Suppressor macrophage (primary cell): ENCODE data around the gene ZRANB1.
"Not testable (repeated sequence)": the region's sequence is repeated elsewhere in the genome, so short reads cannot be mapped to it uniquely, and the experiment has no call there.

Source experiments
- DNase-seq, 4 experiments: peaks; one replicate each; pipeline ENCODE4 v3.0.0-alpha.2; 2020 to 2022
- total RNA-seq, 17 experiments: gene quantifications; one replicate each; lab custom pipeline; 2026; ENCODE audit warnings: mixed read lengths in 6 of 17, inconsistent platforms in 3 of 17; lab: John Stamatoyannopoulos, UW

ZRANB1 gene
- 18.5 to 42.5 (median 26.8) reads per million in 17 experiments for total RNA-seq

DNA sequence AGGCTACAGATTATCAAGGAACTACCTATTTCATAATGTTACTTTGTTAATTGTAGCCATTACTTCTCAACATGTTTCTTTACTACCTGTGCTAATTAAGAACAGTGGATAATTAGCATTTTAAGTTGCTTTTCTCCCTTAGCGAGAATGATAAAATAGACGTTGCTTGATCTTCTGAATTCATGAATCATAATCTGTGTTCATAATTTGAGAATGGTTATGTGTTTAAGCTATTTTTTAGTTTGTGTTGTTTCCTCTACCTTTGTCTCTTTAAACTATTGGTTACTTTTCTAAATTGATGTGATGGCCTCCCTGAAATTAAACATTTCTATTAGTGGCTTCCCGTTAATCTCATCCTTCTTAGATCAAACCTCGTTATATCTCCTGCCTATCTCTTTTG lies at the start of gene ZRANB1:
Gene ZRANB1 (plus strand): TSS at position 301 of the 400 bp plus-strand sequence. CDS start 371 bp downstream, outside the sequence.
- no peak for DNase-seq

DNA sequence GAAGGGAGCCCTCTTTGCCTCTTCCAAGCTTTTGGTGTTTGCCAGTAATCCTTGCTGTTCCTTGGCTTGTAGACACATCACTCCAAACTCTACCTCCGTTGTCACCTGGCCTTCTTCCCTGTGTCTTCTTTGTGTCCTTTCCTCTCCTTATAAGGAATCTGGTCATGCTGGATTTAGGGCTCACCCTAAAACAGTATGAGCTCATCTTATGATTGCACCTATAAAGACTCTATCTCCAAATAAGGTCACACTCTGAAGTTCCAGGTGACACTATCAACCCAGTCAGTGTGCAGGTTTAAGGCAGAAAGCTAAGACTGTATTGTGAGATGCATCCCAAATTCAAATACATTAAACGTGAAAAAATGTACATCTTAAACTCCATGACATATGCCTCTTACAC lies 49.0 kb upstream of the ZRANB1 start:
- DNase-seq = no peak

- DNase-seq = no peak
Measured at GRCh38 chr10:124894569-124895215, 47.2 kb upstream of the ZRANB1 start.

- DNase-seq = no peak
Measured at GRCh38 chr10:124896751-124897150, 45.2 kb upstream of the ZRANB1 start.

DNA sequence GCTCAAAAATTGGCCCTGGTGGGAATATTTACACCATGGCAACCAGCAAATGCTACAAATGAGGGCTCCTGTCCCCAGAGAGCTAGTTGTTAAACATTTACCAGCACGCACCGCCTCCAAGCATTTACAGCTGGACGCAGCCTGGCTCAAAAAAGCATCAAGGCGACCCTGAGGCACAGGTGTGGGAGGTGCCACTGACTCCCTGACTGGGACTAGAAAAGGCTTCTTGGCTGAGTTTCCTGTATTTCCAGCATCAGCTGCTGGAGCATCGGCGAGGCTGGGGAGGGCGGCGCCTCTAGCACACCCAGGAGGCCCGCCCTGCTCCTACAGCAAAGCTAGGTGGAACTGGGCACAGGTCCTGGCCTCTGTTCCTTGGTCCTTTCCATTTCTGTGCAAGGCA lies 43.5 kb upstream of the ZRANB1 start:
- DNase-seq = no peak

DNA sequence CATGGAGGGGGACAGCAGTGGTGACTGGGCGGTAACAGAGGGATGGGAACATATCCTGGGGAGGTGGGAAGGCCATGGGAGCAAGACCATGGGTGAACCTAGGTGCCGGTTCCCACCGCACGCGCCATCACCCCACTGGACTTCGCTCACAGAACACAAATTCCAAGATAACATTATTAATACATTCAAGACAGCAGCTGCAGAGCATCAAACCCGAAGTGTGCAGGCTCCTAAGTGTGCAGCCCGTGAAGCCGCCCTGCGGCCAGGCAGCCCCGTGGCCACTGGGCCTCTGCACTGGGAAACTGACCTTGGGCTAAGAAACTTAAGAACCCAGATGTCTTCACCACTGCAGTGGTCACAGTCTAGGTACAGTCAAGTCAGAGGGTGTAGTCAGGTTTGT lies 42.8 kb upstream of the ZRANB1 start:
- no peak for DNase-seq

- DNase-seq = no peak
Measured at GRCh38 chr10:124902462-124902861, 39.5 kb upstream of the ZRANB1 start.

- DNase-seq = no peak
Measured at GRCh38 chr10:124903111-124903510, 38.8 kb upstream of the ZRANB1 start.

- no peak for DNase-seq
Measured at GRCh38 chr10:124904796-124905195, 37.1 kb upstream of the ZRANB1 start.

GRCh38 chr10:124906551-124907001 lies 35.3 kb upstream of the ZRANB1 start:
- DNase-seq = no peak

DNA sequence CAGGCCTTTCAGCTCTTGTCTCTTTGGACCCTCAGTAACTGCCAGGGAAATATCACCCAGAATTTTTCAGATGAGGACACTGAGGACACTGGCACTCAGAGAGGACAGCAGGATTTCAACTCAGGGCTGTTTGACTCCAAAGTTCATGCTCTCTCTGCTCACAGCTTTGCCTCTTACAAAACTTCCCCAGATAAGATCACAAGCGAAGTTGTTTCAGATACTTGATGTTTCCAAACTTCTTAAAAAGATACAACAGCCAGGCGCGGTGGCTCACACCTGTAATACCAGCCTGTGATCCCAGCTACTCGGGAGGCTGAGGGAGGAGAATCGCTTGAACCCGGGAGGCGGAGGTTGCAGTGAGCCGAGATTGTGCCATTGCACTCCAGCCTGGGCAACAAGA lies 32.4 kb upstream of the ZRANB1 start:
- DNase-seq = no peak

DNA sequence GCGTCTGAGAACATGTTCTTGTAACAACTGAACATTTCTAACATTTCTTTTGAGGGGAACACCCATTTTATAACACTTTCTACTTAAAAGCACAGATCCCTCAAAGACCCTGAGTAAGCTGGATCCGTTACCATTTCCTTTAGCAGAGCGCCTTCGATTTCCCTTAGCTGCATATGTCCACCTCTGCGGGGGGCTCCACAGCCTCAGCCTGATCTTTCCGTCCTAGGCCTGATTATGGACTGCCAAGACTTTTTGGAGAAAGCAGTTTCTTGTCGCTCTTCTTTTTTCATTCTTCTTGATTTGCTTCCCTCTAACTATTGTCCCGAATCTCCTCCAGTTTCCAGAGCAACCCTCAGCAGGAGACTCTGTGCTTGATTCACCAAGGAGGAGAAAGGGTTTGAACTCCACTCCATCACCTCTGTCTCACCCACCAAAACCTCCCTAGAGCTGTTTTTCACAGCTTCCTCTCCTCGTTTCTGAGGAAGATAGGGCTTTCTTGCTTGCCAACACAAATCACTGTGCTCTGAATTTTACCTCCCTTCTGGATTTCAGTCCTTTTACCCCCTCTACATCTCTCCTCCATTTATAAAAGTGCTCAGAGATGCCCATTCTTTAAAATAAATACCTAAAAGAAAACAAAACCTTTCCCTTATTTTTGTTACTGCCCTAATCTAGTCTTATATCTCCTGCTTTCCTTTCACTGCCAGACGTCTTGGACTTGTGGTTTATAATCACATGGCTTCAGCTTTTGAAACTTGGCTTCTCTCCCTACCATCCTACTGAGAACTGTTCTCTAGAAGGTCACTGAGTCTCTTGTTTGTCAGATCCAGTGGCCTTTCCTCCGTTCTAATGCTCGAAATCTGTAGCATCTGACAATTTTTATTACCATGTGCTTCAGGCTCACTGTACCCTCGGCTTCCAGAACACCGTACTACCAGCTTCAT lies 30.5 kb upstream of the ZRANB1 start:
- peak; percentile 42 to 64 (median 58) for DNase-seq

GRCh38 chr10:124912101-124912886 lies 29.6 kb upstream of the ZRANB1 start:
- peak; percentile 62 to 79 (median 70) for DNase-seq

- DNase-seq = no peak
Measured at GRCh38 chr10:124913167-124913566, 28.8 kb upstream of the ZRANB1 start.

DNA sequence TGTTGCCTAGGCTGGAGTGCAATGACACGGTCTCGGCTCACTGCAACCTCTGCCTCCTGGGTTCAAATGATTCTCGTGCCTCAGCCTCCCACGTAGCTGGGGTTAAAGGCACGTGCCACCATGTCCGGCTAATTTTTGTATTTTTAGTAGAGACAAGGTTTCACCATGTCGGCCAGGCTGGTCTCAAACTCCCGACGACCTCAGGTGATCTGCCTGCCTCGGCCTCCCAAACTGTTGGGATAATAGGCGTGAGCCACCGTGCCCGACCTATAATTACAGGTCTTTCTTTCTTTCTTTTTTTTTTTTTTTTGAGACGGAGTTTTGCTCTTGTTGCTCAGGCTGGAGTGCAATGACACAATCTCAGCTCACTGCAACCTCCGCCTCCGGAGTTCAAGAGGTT lies 27.5 kb upstream of the ZRANB1 start:
- DNase-seq = not testable (repeated sequence)

- peak in 3 of 4 experiments; percentile 13 to 33 (median 18) for DNase-seq
Measured at GRCh38 chr10:124916098-124916584, 25.8 kb upstream of the ZRANB1 start.

DNA sequence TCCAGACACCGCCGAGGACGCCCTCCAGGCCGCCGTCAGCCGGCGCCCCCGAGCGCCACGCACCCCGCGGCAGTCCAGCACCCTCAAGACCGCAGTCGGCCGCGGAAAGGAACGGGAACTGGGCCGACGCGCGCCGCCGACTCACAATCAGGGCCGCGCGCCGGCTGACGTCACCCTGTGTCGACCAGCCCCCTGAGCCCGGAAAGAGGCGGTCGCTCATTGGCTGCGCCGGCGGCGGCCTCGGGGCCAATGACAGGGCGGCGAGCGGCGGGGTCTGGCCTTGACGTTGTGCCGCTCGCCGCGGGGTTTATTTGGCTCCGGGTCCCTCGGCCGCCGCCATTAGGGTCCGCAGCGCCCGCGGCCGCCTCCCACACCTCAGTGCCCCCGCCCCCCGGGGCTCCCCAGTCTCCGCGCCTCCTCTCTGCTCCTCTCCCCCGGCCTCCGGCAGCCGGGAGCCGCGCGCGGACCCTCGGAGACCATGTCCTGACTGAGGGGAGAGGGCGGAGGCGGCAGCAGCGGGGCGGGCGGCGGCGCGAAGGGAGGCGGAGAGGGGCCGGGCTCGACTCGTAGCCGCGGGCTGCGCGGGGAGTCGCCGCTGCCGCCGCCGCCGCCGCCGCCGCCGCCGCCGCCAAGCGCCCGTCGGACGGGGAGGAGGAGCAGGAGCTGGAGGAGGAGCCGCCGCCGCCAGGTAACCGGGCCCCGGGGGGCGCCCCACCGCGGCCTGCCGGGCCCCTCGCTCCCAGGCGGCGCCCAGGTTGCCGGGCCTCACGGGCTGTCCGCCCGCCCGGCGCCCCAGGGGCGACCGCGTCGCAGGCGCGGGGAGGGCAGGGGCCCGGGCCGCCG lies 25.1 kb upstream of the ZRANB1 start:
- peak; percentile 99 to 100 (median 100) for DNase-seq

DNA sequence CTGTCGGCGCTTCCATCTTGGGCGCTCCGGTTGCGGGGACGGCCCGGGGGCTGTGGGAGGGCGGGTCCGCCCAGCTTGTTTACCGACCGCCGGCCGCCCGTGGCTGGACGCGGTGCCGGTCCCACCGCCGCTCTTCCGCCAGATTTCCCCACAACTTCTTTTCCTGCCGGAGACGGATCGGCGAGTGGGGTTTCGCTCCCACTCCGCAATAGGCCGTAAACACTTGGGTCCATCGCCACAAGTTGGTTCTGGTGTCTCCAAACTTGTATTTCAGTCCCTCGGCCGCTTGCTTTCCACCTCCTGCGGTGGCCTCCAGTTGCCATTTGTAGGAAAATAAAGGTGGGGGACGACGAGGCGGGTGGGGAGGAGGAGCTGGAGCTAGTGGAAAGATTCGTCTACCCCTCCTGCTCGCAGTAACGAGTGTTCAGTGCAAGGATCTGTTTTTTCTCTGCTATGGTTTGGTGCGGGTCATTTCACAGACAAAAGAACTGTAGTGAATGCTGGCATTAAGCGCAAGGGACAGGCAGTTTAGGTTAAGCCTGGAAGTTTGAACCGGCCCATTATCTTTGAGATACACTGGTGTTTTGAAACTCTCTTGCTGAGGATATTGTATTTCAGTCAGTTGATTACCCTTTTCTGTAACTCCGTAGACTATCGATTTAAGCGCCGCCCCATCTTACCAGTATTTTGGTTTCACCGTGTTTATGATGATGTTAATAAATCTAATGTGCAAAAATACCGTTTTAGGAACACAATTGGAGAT lies 24.3 kb upstream of the ZRANB1 start:
- DNase-seq = peak; percentile 42 to 69 (median 47)

- DNase-seq = no peak
Measured at GRCh38 chr10:124918191-124918830, 23.6 kb upstream of the ZRANB1 start.

DNA sequence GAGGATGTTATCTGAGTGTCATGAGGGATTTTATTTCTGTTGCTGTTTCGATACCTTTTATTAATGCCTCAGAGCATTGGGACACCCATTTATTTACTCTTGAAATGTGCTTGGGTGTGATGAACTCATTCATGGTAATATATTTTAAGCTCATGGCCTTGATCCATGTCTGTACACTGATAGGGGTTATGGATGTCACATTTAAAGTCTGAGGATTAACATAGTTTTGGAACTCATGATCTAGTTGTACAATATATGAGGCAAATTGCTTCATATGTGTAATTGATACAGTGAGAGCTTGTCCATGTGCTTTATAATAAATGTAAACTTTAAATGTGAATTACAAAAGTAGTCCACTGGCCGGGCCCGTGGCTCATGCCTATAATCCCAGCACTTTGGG lies 23.0 kb upstream of the ZRANB1 start:
- no peak for DNase-seq
